ENCODE data around the gene NDNF.

DNA sequence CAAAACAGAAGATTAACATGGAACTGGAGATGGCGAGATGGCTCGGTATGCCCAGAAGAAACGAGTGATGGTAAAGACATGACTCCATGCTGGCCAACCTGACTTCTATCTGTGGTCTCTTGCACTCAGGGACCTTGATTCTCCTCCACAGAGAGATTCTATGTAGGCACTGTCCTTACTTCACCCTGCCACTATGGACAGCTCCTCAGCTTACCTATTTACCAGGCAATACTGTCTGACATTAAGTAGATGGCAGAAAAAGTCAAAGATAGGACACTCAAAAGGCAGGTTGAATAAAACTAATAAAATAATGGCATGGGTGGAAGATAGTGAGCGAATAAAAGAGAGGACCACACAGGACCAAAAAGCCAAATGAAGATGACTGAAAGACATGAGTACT is 35.2 kb upstream of the NDNF start:
- TF ChIP-seq, protein P1, sequence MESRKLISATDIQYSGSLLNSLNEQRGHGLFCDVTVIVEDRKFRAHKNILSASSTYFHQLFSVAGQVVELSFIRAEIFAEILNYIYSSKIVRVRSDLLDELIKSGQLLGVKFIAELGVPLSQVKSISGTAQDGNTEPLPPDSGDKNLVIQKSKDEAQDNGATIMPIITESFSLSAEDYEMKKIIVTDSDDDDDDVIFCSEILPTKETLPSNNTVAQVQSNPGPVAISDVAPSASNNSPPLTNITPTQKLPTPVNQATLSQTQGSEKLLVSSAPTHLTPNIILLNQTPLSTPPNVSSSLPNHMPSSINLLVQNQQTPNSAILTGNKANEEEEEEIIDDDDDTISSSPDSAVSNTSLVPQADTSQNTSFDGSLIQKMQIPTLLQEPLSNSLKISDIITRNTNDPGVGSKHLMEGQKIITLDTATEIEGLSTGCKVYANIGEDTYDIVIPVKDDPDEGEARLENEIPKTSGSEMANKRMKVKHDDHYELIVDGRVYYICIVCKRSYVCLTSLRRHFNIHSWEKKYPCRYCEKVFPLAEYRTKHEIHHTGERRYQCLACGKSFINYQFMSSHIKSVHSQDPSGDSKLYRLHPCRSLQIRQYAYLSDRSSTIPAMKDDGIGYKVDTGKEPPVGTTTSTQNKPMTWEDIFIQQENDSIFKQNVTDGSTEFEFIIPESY (IDR thresholded peaks at IDR 0.05; ENCODE audit: extremely low read depth, insufficient replicate concordance, low read length) = no peak
- TF ChIP-seq EZH2phosphoT487 (IDR thresholded peaks at IDR 0.05; ENCODE audit: borderline replicate concordance) = no peak
- TF ChIP-seq POLR2A (IDR thresholded peaks at IDR 0.05; ENCODE audit: borderline replicate concordance, extremely low read depth, insufficient read depth, insufficient read length) = no peak
- TF ChIP-seq, protein P2, sequence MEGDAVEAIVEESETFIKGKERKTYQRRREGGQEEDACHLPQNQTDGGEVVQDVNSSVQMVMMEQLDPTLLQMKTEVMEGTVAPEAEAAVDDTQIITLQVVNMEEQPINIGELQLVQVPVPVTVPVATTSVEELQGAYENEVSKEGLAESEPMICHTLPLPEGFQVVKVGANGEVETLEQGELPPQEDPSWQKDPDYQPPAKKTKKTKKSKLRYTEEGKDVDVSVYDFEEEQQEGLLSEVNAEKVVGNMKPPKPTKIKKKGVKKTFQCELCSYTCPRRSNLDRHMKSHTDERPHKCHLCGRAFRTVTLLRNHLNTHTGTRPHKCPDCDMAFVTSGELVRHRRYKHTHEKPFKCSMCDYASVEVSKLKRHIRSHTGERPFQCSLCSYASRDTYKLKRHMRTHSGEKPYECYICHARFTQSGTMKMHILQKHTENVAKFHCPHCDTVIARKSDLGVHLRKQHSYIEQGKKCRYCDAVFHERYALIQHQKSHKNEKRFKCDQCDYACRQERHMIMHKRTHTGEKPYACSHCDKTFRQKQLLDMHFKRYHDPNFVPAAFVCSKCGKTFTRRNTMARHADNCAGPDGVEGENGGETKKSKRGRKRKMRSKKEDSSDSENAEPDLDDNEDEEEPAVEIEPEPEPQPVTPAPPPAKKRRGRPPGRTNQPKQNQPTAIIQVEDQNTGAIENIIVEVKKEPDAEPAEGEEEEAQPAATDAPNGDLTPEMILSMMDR (IDR thresholded peaks at IDR 0.05 in 2 of 3, conservative IDR thresholded peaks at IDR 0.05 in 1 of 3; ENCODE audit: borderline replicate concordance in 1 of 3, insufficient read depth in 1 of 3, low read depth in 2 of 3, low read length in 2 of 3) = no peak
- TF ChIP-seq SIN3A (IDR thresholded peaks at IDR 0.05; ENCODE audit: low read depth) = no peak
- TF ChIP-seq CEBPB (IDR thresholded peaks at IDR 0.05; ENCODE audit: low read depth) = no peak
- TF ChIP-seq EZH2 (IDR thresholded peaks at IDR 0.05) = no peak
- TF ChIP-seq POLR2AphosphoS5 (IDR thresholded peaks at IDR 0.05; ENCODE audit: low read depth, low read length) = no peak
- no peak for TF ChIP-seq SP1 (IDR thresholded peaks at IDR 0.05; ENCODE audit: low read depth)
- no peak for TF ChIP-seq ELF1 (IDR thresholded peaks at IDR 0.05; ENCODE audit: borderline replicate concordance, low read depth)
- TF ChIP-seq, protein P3, sequence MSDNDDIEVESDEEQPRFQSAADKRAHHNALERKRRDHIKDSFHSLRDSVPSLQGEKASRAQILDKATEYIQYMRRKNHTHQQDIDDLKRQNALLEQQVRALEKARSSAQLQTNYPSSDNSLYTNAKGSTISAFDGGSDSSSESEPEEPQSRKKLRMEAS (IDR thresholded peaks at IDR 0.05) = no peak
- TF ChIP-seq RAD21 (IDR thresholded peaks at IDR 0.05; ENCODE audit: low read depth) = no peak
- TF ChIP-seq, protein P4, sequence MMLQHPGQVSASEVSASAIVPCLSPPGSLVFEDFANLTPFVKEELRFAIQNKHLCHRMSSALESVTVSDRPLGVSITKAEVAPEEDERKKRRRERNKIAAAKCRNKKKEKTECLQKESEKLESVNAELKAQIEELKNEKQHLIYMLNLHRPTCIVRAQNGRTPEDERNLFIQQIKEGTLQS (IDR thresholded peaks at IDR 0.05) = no peak

All from HCT116 (cell line).